Left ventricle myocardium inferior (tissue), 1 donor: ENCODE results near the gene CAPN6. TPM values are rescaled to one million over a fixed set of nuclear protein-coding genes. Genes with fewer than 3 reads are reported as not detected.

Experiments
- DNase-seq: peaks from one replicate; pipeline ENCODE4 v3.0.0-alpha.2; 2020
- H3K27ac ChIP-seq: fragments of 200-600 bp; replicated peaks from 2 replicates; pipeline ENCODE4 v1.8.0; 2021
- H3K27me3 ChIP-seq: fragments of 200-600 bp; 2 replicates; pipeline ENCODE4 v1.8.0; 2021; ENCODE audit warnings: low read depth
- H3K36me3 ChIP-seq: fragments of 200-600 bp; 2 replicates; pipeline ENCODE4 v1.8.0; 2021
- H3K4me1 ChIP-seq: fragments of 200-600 bp; 2 replicates; pipeline ENCODE4 v1.8.0; 2021
- H3K4me3 ChIP-seq: fragments of 200-600 bp; 2 replicates; pipeline ENCODE4 v1.8.0; 2021; ENCODE audit warnings: mild to moderate bottlenecking, moderate library complexity
- H3K9me3 ChIP-seq: fragments of 200-600 bp; replicated peaks from 2 replicates; pipeline ENCODE4 v1.8.0; 2021
- intact Hi-C: fragments of 100-400 bp; cut with micrococcal nuclease; formaldehyde crosslinking; loops from one replicate; pipeline ENCODE4 v1.11.0; 2022
- total RNA-seq: library from RNA; stranded (reverse); fragmentation: NEBNext Ultra II Directional; extraction: Animal tissue kit (Norgen Biotek cat#: 25700); gene quantifications from one replicate; pipeline ENCODE4 v1.2.1, GENCODE V29; 2021
- TF ChIP-seq, protein P1 (sequence below): fragments of 200-600 bp; IDR thresholded peaks from 2 replicates; pipeline ENCODE4 v1.8.0; 2021; ENCODE audit warnings: antibody characterized with exemption, mild to moderate bottlenecking, borderline replicate concordance
- donor health status: DM: no; HTN: yes; CAD: no; lungs with severe emphysema.

The CAPN6 gene
- total RNA-seq, 1 donor from 2014 or later = not detected

DNA sequence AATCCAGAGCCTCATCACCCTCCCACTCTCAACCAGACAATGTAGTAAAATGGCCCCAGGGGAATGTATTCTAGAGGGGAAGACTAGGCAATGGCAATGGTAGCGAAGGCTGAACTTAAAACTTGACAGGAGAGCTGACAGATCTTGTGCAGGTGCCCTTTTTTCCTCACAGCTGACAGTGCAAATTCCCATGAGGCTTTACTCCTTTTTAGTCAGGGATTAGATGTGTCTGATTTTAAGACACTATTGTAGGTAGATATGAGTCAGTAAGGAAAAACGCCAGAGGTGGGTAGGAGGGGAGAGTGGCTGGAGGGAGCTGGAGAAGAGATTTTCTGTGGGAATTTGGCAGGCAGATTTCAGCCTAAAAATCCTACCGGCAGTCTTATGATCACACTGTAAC is 10.7 kb downstream of the CAPN6 start:
- TF ChIP-seq, protein P1, sequence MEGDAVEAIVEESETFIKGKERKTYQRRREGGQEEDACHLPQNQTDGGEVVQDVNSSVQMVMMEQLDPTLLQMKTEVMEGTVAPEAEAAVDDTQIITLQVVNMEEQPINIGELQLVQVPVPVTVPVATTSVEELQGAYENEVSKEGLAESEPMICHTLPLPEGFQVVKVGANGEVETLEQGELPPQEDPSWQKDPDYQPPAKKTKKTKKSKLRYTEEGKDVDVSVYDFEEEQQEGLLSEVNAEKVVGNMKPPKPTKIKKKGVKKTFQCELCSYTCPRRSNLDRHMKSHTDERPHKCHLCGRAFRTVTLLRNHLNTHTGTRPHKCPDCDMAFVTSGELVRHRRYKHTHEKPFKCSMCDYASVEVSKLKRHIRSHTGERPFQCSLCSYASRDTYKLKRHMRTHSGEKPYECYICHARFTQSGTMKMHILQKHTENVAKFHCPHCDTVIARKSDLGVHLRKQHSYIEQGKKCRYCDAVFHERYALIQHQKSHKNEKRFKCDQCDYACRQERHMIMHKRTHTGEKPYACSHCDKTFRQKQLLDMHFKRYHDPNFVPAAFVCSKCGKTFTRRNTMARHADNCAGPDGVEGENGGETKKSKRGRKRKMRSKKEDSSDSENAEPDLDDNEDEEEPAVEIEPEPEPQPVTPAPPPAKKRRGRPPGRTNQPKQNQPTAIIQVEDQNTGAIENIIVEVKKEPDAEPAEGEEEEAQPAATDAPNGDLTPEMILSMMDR = no peak
- Histone ChIP-seq H3K27ac (no peak overlapping the region), H3K36me3 (no peaks in the 10 kb centered on the region), H3K9me3 (no peaks in the 10 kb centered on the region), H3K4me1 (no peaks in the 10 kb centered on the region), H3K4me3 (no peak overlapping the region), H3K27me3 (no peaks in the 10 kb centered on the region)
- intact Hi-C loops = no loop called here
- no peak for DNase-seq

GRCh38 chrX:111257733-111258132 is 12.6 kb downstream of the CAPN6 start:
- Histone ChIP-seq H3K27ac (no peak overlapping the region), H3K27me3 (no peaks in the 10 kb centered on the region), H3K36me3 (no peaks in the 10 kb centered on the region), H3K4me3 (no peak overlapping the region), H3K9me3 (no peaks in the 10 kb centered on the region), H3K4me1 (no peaks in the 10 kb centered on the region)
- TF ChIP-seq, protein P1 = no peak
- intact Hi-C loops = no loop called here
- DNase-seq = no peak

DNA sequence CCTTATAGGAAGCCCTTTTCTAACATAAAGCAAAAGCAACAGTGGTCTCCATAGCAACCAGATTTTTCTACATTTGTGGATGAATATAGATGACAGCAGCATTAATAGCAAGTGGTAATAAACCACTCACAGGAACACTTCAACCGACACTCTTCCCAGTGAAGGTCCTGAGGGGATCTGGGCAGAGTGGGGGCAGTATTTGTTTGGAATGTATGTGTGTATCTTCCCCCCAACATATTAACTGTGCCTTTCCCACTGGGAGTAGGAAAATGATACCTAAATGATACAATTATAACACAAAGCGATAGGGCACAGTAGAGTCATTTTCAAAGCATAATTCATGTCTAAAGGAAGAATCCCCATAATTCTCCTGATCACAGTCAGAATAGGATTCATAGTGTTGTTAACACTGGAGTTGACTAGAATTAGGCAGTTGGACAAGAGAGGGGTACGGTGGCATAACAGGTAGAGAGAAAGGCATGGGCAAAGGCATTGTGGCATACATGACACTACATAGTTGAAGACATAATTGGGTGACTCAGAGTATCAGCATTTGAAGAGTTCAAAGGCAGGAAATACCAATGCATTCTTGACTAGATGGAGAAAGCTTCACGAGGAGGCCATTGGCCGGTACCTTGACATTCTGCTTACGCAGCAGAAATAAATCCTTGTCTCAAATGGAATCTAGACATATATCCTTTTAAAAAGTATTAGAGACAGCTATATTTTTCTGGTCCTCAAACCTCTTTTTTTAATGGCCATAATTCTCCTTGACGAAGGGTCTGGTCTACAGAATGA is 15.2 kb downstream of the CAPN6 start:
- Histone ChIP-seq H3K27ac (no peak overlapping the region), H3K4me3 (no peak overlapping the region), H3K36me3 (no peaks in the 10 kb centered on the region), H3K4me1 (no peaks in the 10 kb centered on the region), H3K27me3 (no peaks in the 10 kb centered on the region), H3K9me3 (no peaks in the 10 kb centered on the region)
- intact Hi-C loops = no loop called here
- TF ChIP-seq, protein P1 = no peak
- no peak for DNase-seq

DNA sequence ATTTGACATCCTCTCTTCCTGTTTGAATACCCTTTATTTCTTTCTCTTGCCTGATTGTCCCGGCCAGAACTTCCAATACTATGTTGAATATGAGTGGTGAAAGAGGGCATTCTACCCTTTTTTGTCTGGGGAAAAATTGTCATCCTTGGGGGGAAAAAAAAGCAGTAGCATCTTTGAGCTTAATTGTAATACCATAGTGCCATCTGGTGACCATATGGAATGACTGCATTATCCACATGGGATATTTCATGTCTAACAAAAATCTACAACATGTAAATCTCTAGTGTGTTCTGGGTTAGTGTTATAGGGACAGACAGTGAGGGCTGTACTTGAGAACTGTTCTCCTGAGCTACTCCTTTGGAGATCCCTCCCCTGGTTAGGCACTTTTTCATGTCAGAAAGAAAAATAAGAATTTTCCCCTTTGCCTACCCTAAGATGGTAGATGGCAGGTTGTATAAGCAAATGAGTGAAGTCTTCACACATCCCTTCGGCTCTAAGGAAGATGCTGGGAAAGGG is 26.0 kb downstream of the CAPN6 start:
- TF ChIP-seq, protein P1 = peak; percentile 45
- Histone ChIP-seq H3K36me3 (no peaks in the 10 kb centered on the region), H3K27me3 (no peaks in the 10 kb centered on the region), H3K4me3 (no peak overlapping the region), H3K27ac (no peak overlapping the region), H3K4me1 (no peaks in the 10 kb centered on the region), H3K9me3 (no peaks in the 10 kb centered on the region)
- intact Hi-C loops = no loop called here
- no peak for DNase-seq

- H3K27ac ChIP-seq = no peak overlapping the region
Measured at GRCh38 chrX:111216293-111216801, 53.9 kb downstream of the CAPN6 start.

More at GRCh38 chrX:111216293-111216801, 53.9 kb downstream of the CAPN6 start:
- H3K9me3 ChIP-seq = no peaks in the 10 kb centered on the region
- TF ChIP-seq, protein P1 = no peak
- no peaks in the 10 kb centered on the region for H3K27me3 ChIP-seq
- H3K4me1 ChIP-seq = no peaks in the 10 kb centered on the region
- DNase-seq = no peak
- no peak overlapping the region for H3K4me3 ChIP-seq
- intact Hi-C loops = no loop called here
- H3K36me3 ChIP-seq = no peaks in the 10 kb centered on the region
